HepG2 (cell line): Measurements from ENCODE around the gene NKX1-1. TPM values are rescaled to one million over a fixed set of nuclear protein-coding genes. Genes with fewer than 3 reads are reported as not detected.

ENCODE experiments used
- ATAC-seq: fragments of 200-7000 bp; cut with Tn5 transposase; 3 replicates; pipeline ENCODE4 v1.9.1; 2020; ENCODE audit warnings: mild to moderate bottlenecking, moderate library complexity
- BruUV-seq: library from RNA; stranded (reverse); fragments of 400-500 nt; replicated peaks from 2 replicates; lab custom pipeline; 2021; lab: Mats Ljungman, UMichigan
- CTCF ChIA-PET: fragments of 300-600 bp; formaldehyde crosslinking; extraction: SDS; loops from one replicate; lab custom pipeline; 2021; ENCODE audit warnings: low total read pairs, inconsistent platforms, low intra/inter-chr PET ratio; lab: Yijun Ruan, JAX
- POLR2A ChIA-PET: fragments of 350-600 bp; sonication (Branson Sonifier 250); formaldehyde crosslinking; loops from one replicate; lab custom pipeline; 2020; ENCODE audit warnings: antibody characterized with exemption, inconsistent platforms; lab: Yijun Ruan, JAX
- DNase-seq: peaks from one replicate; pipeline ENCODE4 v3.0.0-alpha.2; 2015; ENCODE audit warnings: low spot score
- FAIRE-seq: peaks from 3 replicates; lab custom pipeline; 2011; peaks lifted over from hg19 to GRCh38; lab: Jason Lieb, UNC
- H2AFZ ChIP-seq: one replicate; pipeline ENCODE4 v1.6.1; 2011; ENCODE audit warnings: low read length, inconsistent platforms
- H3K27ac ChIP-seq: fragments of 300-600 bp; 3 replicates; pipeline ENCODE4 v1.8.0; 2011; ENCODE audit warnings: mixed run types, mild to moderate bottlenecking, mixed read lengths, low read length, inconsistent platforms; ENCODE audit not compliant: insufficient read depth; ENCODE audit errors: extremely low read length
- H3K27me3 ChIP-seq, 2 experiments: fragments of 200-600 bp in 1 of 2; 2 replicates in 1 of 2; 3 replicates in 1 of 2; pipeline versions ENCODE4 v1.6.0 to v1.8.0; 2011; ENCODE audit warnings: low read length in 2 of 2, mild to moderate bottlenecking in 2 of 2, moderate library complexity in 2 of 2, inconsistent platforms in 1 of 2; ENCODE audit not compliant: insufficient read depth in 2 of 2, control insufficient read depth in 1 of 2
- H3K36me3 ChIP-seq, 2 experiments: fragments of 200-600 bp in 1 of 2; replicated peaks in 1 of 2; 2 replicates in 1 of 2; 3 replicates in 1 of 2; pipeline versions ENCODE4 v1.5.1 to v1.8.0; 2011; ENCODE audit warnings: low read length in 2 of 2, inconsistent platforms in 1 of 2; ENCODE audit not compliant: insufficient read depth in 2 of 2, control insufficient read depth in 1 of 2
- H3K4me1 ChIP-seq: 2 replicates; pipeline ENCODE4 v1.5.1; 2012; ENCODE audit warnings: low read length, inconsistent platforms; ENCODE audit not compliant: insufficient read depth
- H3K4me2 ChIP-seq: 2 replicates; pipeline ENCODE4 v1.6.0; 2011; ENCODE audit warnings: low read depth, low read length, inconsistent platforms
- H3K4me3 ChIP-seq, 3 experiments: fragments of 200-600 bp in 1 of 3; sonication (generic), shearing (Covaris generic) in 1 of 3; replicated peaks in 1 of 3; 2 replicates each; pipeline ENCODE4 v1.5.1; 2011 to 2016; ENCODE audit warnings: low read length in 3 of 3, inconsistent platforms in 2 of 3, low read depth in 2 of 3, mild to moderate bottlenecking in 2 of 3, control low read depth in 1 of 3, mixed read lengths in 1 of 3; ENCODE audit not compliant: insufficient read depth in 1 of 3
- H3K79me2 ChIP-seq: one replicate; pipeline ENCODE4 v1.6.1; 2011; ENCODE audit warnings: low read length, inconsistent platforms; ENCODE audit not compliant: insufficient read depth
- H3K9ac ChIP-seq: 2 replicates; pipeline ENCODE4 v1.6.0; 2011; ENCODE audit warnings: mild to moderate bottlenecking, low read depth, low read length, inconsistent platforms; ENCODE audit not compliant: insufficient read depth
- H3K9me3 ChIP-seq: 2 replicates; pipeline ENCODE4 v1.5.1; 2012; ENCODE audit warnings: mild to moderate bottlenecking, low read length
- H4K20me1 ChIP-seq: 2 replicates; pipeline ENCODE4 v1.6.0; 2011; ENCODE audit warnings: inconsistent platforms, mild to moderate bottlenecking, low read length, moderate library complexity; ENCODE audit not compliant: insufficient read depth
- ARID2 ChIP-seq: sonication (generic); formaldehyde crosslinking; IDR thresholded peaks from 2 replicates; pipeline ENCODE4 v1.8.1; 2022; ENCODE audit warnings: mild to moderate bottlenecking, missing genetic modification reagents, borderline replicate concordance
- ATAD3A ChIP-seq: sonication (generic); formaldehyde crosslinking; IDR thresholded peaks from 2 replicates; pipeline ENCODE4 v1.4.0; 2020; ENCODE audit warnings: missing genetic modification reagents
- HCFC1 ChIP-seq: fragments of 150-350 bp; IDR thresholded peaks from 2 replicates; pipeline ENCODE4 v1.6.1; 2014; ENCODE audit warnings: low read depth, low read length
- KDM4B ChIP-seq: sonication (generic); formaldehyde crosslinking; IDR thresholded peaks from 2 replicates; pipeline ENCODE4 v1.4.0; 2020; ENCODE audit warnings: missing genetic modification reagents
- PCBP1 ChIP-seq: fragments of 200-400 bp; formaldehyde crosslinking; IDR thresholded peaks from 2 replicates; pipeline ENCODE4 v1.6.1; 2017; ENCODE audit warnings: mild to moderate bottlenecking, low read depth, low read length, borderline replicate concordance
- SMAD3 ChIP-seq: sonication (generic); formaldehyde crosslinking; IDR thresholded peaks from 2 replicates; pipeline ENCODE4 v1.4.0; 2020; ENCODE audit warnings: missing genetic modification reagents
- SPEN ChIP-seq: sonication (generic); formaldehyde crosslinking; IDR thresholded peaks from 2 replicates; pipeline ENCODE4 v1.5.1; 2020; ENCODE audit warnings: low read depth, mild to moderate bottlenecking, missing genetic modification reagents
- XBP1 ChIP-seq: sonication (generic); formaldehyde crosslinking; IDR thresholded peaks from 2 replicates; pipeline ENCODE4 v1.5.0; 2020; ENCODE audit warnings: missing genetic modification reagents
- ZBTB1 ChIP-seq: sonication (generic); formaldehyde crosslinking; IDR thresholded peaks from 2 replicates; pipeline ENCODE4 v1.4.0; 2020; ENCODE audit warnings: missing genetic modification reagents, borderline replicate concordance
- ZNF543 ChIP-seq: sonication (generic); formaldehyde crosslinking; IDR thresholded peaks from 2 replicates; pipeline ENCODE4 v1.4.0; 2020; ENCODE audit warnings: mild to moderate bottlenecking, missing genetic modification reagents
- ZNF572 ChIP-seq: sonication (generic); formaldehyde crosslinking; IDR thresholded peaks from 2 replicates; pipeline ENCODE4 v1.5.1; 2020; ENCODE audit warnings: mild to moderate bottlenecking, missing genetic modification reagents
- ZNF615 ChIP-seq: sonication (generic); formaldehyde crosslinking; IDR thresholded peaks from 2 replicates; pipeline ENCODE4 v1.5.0; 2020; ENCODE audit warnings: mild to moderate bottlenecking, missing genetic modification reagents, borderline replicate concordance
- WGBS: methylation state at CpG from one replicate; pipeline ENCODE4 v1.1.6; 2017; ENCODE audit warnings: low lambda C conversion rate; 5-methylcytosine and 5-hydroxymethylcytosine counted together
- in situ Hi-C: cut with HindIII; loops from 2 replicates; pipeline ENCODE4 v1.10.0; 2017; ENCODE audit warnings: low pct_unique_long_range_greater_than_20kb; ENCODE audit not compliant: extremely low pct_ligation_motif_present
- intact Hi-C: fragments of 100-400 bp; cut with micrococcal nuclease; formaldehyde crosslinking; loops from one replicate; pipeline ENCODE4 v1.10.0; 2022; ENCODE audit not compliant: unreplicated experiment
- polyA plus RNA-seq, 8 experiments: library from polyadenylated mRNA; depleted of rRNA in 3 of 8; stranded (reverse) in 7 of 8; unstranded in 1 of 8; fragments of >200 nt; fragmentation: Illumina TruSeq in 4 of 8; extraction: Trizol in 4 of 8; gene quantifications; 2 replicates each; pipeline versions ENCODE4 v1.2.1 to v1.2.3, GENCODE V29; 2011 to 2016; ENCODE audit warnings: low read depth in 4 of 8, missing spikeins in 1 of 8, mixed read lengths in 1 of 8; ENCODE audit not compliant: insufficient read depth in 1 of 8
- total RNA-seq, 5 experiments: library from RNA; depleted of rRNA; stranded (reverse); fragments of >200 nt; fragmentation: Illumina TruSeq; extraction: Trizol; gene quantifications; 2 replicates each; pipeline ENCODE4 v1.2.3, GENCODE V29; 2016; ENCODE audit warnings: low read depth in 1 of 5
- TF ChIP-seq, protein P1 (sequence below): sonication (generic); formaldehyde crosslinking; IDR thresholded peaks from 2 replicates; pipeline ENCODE4 v1.4.0; 2020; ENCODE audit warnings: missing genetic modification reagents

The NKX1-1 gene
- total and polyA plus RNA-seq, 2 of the 13 experiments (the other 11 are each of a cell fraction or from before 2014, with no cell fraction given), result not detected

DNA sequence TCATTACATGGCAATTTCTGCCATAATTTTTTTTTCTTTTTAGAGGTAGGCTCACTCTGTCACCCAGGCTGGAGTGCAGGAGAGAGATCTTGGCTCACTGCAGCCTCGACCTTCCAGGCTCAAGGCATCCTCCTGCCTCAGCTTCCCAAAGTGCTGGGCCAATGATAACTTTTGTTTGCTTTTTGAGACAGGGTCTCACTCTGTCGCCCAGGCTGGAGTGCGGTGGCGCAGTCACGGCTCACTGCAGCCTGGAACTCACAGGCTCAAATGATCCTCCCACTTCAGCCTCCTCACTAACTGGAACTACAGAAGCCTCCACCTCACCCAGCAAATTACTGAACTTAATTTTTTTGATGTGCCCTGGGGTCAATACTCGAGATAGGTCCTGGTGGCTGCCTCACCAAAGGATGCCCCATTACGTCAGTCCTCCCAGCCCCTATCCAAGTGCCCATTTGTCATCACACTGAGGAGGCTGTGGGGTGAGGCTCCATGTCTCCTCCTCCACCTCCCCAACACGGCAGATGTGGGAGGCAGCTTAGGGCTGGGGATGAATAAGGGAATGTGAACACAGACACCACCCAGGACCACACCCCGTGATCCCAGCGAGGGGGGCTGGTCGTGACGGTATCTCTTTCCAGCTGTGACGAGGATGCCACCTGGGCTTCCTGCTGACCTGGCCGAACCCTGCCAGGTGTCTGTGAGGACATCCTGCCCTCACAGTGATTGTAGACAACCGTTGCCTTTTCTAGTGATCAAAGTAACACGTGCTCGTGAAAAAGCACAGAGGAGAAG, 12.4 kb upstream of the NKX1-1 start:
- POLR2A ChIA-PET, result no interaction called here
- ATAC-seq, result no peak
- H3K4me2 ChIP-seq, result no peak overlapping the region
- DNase-seq, result no peak
- intact Hi-C loops, result no loop called here
- TF ChIP-seq ARID2, result no peak
- TF ChIP-seq ZNF572 (CRISPR knock-in tag), result no peak
- TF ChIP-seq XBP1 (CRISPR knock-in tag), result no peak
- no peak for TF ChIP-seq PCBP1
- no peak for TF ChIP-seq ZBTB1 (CRISPR knock-in tag)
- no peak for TF ChIP-seq ATAD3A
- TF ChIP-seq HCFC1, result no peak
- no peak for FAIRE-seq
- H3K27ac ChIP-seq, result no peak overlapping the region
- no peaks in the 10 kb centered on the region for H4K20me1 ChIP-seq
- no peaks in the 10 kb centered on the region for H3K79me2 ChIP-seq
- no peak overlapping the region for H3K9ac ChIP-seq
- H3K27me3 ChIP-seq, result peaks cover 0 to 33% of the 10 kb centered on the region in 2 experiments; a peak in 4 of 5 replicates
- H3K4me1 ChIP-seq, result no peaks in the 10 kb centered on the region
- in situ Hi-C loops, result no loop called here
- no peak overlapping the region for H3K4me3 ChIP-seq
- no peaks in the 10 kb centered on the region for H3K9me3 ChIP-seq
- CTCF ChIA-PET, result no interaction called here
- no peaks in the 10 kb centered on the region for H3K36me3 ChIP-seq
- H2AFZ ChIP-seq, result no peak overlapping the region
- WGBS, result 10% methylated on average over 12 of the region's 17 CpGs
- no TSS peak for BruUV-seq

DNA sequence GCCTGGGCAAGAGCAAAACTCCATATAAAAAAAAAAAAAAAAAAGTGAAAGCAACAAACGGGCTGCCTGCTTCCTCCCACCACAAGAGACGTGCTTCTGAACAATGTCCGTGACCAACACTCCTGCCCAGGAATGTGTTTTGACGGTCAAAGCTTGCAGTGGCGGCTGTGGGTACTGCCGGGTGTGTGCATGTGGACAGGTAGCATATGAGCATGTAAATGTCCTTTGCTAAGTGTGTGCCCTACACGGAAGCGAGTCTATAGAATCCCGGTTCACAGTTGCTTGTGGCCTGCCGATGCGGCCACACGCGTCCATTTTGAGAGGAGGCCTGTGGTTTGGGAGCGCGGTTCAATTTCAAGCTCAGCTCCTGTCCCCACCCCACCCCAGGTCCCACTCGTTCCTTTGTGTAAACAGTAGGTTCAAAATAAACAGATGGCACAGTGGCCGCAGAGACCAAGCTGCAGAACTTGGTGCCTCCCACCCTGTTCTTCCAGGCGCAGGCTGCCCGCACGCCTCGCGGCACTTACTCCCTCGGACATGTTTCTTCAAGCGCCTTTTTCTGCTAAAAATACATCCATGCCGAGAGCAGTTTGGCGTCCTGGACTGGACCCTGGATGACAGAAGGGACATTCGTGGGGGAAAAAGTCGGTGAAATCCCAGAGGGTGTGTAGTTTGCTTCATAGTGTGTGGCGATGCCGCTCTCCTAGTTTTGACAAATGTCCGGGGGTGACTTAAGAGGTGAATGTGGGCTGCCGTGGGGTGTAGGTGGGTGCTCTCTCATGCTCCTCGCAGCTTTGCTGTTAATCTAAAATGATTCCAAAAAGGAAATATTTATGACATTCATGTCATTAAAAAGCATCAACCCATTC, 11.5 kb upstream of the NKX1-1 start:
- Histone ChIP-seq H4K20me1 (no peaks in the 10 kb centered on the region), H3K27me3 (peaks cover 0 to 33% of the 10 kb centered on the region in 2 experiments; a peak in 4 of 5 replicates), H3K9ac (no peak overlapping the region), H3K9me3 (no peaks in the 10 kb centered on the region), H3K4me1 (no peaks in the 10 kb centered on the region), H3K36me3 (no peaks in the 10 kb centered on the region), H3K79me2 (no peaks in the 10 kb centered on the region), H3K27ac (no peak overlapping the region), H3K4me2 (no peak overlapping the region), H3K4me3 (no peak overlapping the region), H2AFZ (no peak overlapping the region)
- intact Hi-C loops (no loop called here), in situ Hi-C loops (no loop called here)
- DNase-seq (peak; percentile 29), FAIRE-seq (no peak), ATAC-seq (peak; percentile 92)
- 48% methylated on average over 29 of the region's 33 CpGs for WGBS
- no TSS peak for BruUV-seq
- ChIA-PET CTCF (no interaction called here), POLR2A (no interaction called here)
- TF ChIP-seq SPEN (no peak), SMAD3 (CRISPR knock-in tag) (no peak), ZNF543 (CRISPR knock-in tag) (no peak), ZNF615 (CRISPR knock-in tag) (no peak), KDM4B (no peak)
- TF ChIP-seq, protein P1, sequence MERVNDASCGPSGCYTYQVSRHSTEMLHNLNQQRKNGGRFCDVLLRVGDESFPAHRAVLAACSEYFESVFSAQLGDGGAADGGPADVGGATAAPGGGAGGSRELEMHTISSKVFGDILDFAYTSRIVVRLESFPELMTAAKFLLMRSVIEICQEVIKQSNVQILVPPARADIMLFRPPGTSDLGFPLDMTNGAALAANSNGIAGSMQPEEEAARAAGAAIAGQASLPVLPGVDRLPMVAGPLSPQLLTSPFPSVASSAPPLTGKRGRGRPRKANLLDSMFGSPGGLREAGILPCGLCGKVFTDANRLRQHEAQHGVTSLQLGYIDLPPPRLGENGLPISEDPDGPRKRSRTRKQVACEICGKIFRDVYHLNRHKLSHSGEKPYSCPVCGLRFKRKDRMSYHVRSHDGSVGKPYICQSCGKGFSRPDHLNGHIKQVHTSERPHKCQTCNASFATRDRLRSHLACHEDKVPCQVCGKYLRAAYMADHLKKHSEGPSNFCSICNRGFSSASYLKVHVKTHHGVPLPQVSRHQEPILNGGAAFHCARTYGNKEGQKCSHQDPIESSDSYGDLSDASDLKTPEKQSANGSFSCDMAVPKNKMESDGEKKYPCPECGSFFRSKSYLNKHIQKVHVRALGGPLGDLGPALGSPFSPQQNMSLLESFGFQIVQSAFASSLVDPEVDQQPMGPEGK (CRISPR knock-in tag), result no peak
